Inflammatory macrophage treated with lipopolysaccharide for 4 hours (primary cell): ENCODE measurements around the gene MIPOL1.
"Not testable (repeated sequence)": the region's sequence is repeated elsewhere in the genome, so short reads cannot be mapped to it uniquely, and the experiment has no call there.

Source experiments
- DNase-seq: peaks from one replicate; pipeline ENCODE4 v3.0.0-alpha.2; 2020

The MIPOL1 gene

DNA sequence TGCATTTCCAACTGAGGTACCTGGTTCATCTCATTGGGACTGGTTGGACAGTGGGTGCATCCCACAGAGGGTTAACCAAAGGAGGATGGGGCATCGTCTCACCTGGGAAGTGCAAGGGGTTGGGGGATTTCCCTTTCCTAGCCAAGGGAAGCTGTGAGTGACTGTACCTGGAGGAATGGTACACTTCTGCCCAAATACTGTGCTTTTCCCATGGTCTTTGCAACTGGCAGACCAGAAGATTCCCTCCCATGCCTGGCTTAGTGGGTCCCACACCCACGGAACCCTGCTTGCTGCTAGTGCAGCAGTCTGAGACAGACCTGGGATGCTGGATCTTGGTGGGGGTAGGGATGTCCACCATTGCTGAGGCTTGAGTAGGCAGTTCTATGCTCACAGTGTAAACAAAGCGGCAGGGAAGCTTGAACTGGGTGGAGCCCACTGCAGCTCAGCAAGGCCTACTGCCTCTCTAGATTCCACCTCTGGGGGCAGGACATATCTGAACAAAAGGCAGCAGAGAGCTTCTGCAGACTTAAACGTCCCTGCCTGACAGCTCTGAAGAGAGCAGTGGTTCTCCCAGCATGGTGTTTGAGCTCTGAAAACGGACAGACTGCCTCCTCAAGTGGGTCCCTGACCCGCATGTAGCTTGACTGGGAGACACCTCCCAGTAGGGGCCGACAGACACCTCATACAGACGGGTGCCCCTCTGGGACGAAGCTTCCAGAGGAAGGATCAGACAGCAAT is 9.7 kb upstream of the MIPOL1 start:
- not testable (repeated sequence) for DNase-seq

DNA sequence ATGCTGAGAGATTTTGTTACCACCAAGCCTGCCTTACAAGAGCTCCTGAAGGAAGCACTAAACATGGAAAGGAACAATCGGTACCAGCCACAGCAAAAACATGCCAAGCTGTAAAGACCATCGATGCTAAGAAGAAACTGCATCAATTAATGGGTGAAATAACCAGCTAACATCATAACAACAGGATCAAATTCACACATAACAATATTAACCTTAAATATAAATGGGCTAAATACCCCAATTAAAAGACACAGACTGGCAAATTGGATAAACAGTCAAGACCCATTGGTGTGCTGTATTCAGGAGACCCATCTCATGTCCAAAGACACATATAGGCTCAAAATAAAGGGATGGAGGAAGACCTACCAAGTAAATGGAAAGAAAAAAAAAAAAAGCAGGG is 8.0 kb upstream of the MIPOL1 start:
- DNase-seq = not testable (repeated sequence)

DNA sequence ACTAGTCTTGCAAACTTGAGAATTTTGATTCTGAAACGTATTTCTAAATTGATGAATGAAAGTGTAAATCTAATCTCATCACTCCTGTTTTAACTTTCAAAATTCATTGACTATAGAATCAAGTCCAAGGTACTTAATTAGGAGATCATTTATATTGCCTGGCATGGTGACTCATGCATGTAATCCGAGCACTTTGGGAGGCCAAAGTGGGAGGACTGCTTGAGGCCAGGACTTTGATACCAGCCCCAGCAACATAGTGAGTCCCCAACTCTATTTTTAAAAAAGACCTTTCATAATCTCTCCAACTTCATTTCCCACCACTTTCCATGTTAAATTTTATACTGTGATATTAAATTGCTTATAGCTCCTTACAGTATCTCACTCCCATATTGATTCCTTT is 3.0 kb upstream of the MIPOL1 start:
- no peak for DNase-seq

DNA sequence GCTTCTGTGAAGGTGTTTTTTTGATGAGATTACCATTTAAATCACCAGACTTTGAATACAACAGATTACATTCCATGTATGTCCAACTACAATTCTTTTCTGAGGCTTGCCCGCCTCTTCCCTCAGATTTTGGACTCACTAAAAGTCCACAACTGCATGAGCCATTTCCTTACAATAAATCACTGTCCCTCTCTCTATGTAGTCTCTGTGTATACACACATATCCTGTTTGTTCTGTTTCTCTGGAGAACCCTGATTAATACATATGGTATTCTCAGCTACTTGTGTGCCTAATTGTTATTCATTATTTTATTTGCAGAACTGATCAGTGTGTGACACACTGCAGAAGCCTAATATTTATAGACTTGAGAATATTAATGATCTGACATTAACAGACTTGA is 2.4 kb upstream of the MIPOL1 start:
- DNase-seq = no peak

DNA sequence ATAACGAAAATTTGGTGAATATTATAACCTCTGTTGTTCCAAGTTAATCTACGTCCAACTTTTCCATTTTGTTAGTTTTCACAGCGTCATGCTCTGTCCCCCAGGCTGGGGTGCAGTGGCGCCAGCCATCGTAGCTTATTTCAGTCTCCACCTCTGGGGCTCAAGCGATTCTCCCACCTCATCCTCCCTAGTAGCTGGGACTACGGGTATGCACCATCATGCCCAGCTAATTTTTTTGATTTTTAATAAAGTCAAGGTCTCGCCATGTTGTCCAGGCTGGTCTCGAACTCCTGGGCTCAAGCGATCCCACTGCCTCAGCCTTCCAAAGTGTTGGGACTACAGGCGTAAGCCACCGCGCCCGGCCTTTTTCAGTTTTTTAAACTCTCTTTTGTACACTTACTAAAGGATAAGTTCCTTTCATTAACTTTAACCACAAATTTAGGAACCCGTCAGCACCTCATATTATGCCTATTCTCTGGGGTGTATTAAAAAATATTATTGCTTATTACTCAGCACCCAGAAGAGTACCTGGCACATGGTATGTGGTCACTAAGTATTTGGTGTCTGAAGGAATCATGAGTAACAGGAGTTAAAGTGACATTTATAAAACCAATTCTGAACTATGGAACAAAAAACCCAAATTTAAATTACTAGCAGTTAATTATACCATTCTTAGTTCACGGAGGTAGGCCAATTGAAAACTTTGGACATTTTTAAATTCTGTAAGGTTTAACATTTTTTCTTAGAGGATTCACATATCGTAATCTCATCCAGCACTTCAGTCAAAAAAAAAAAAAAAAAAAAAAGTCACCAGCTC is 925 bp upstream of the MIPOL1 start:
- no peak for DNase-seq

DNA sequence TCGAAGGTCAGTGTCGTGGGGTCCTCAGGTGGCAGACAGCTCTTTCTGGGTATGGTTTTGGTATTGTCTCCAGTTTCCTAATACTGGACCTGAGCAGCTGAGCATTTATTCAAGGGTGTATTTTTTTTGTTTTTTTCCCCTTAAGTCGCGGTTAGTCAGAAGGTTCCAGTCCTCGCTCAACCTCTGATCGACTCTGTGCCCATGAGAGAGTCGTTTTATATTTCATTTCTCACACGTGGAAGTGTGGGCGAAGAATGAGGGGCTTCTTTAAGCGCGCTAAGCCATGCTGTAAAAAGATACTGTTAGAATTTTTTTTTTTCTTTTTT is 499 bp downstream of the MIPOL1 start:
- no peak for DNase-seq

DNA sequence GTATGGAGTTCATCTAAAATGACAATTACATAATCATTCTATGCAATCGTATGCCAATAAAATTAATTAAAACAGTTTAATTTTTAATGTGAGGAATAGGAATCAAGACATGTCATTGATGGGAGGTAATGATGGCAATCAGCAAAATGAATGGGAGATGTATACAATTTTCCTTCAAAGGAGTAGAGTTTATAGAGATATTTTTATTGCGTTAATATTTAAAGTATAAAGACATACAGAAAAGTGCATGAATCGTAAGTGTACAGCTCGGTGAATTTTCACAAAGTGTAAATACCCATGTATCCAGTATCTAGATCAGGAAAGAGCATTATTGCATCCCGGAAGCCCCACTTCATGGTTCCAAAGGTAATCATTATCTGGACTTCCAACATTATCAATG is 1.2 kb downstream of the MIPOL1 start:
- no peak for DNase-seq

DNA sequence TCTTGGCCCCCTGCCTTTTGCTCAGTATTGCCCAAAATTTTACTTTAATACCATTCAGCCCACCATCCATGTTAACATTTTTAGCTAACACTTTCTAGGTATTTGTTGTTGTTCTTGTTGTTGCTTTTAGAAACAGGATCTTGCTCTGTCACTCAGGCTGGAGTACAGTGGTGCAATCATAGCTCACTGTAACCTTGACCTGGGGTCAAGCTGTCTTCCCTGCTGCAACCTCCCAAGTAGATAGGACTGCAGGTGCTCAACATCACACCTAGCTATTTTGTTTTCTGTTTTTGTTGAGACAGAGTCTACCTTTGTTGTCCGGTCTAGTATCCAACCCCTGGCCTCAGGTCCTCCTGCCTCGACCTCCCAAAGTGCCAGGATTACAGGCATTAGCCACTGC is 4.0 kb downstream of the MIPOL1 start:
- no peak for DNase-seq

DNA sequence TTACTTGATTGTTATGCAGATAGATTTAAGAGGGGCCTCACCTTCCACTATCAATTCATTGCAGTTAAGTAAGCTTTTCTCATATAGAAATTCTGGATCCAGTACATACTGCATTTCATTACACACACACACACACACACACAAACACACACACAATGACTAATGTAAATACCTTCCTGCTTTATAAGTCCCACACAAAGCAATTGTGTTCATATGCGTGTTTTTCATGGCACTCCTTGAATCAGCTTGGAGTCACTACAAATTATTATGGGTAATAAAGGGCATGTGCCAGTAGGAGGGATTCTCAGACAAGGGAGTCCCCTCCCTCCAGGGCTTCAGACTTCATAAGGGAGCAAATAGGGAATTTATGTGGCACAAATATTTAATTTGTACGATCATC is 4.5 kb downstream of the MIPOL1 start:
- DNase-seq = no peak

DNA sequence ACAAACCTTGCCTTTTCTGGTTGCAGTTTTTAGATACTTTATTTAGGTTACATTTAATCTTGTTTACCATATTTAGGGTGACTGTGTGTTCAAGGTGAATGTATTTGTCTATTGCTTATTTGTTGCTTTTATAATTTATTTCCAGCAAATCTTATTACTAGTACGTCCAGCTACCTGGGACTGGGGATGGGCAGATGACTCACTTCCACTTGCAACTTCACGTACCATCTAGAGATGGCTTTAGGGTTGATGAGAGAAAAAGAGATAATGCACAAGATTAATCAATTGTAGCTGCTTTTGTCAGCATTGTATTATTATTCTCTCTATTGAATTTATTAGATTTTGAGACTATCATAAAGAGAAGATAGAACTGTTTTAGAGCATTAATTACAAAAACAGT is 5.1 kb downstream of the MIPOL1 start:
- no peak for DNase-seq

DNA sequence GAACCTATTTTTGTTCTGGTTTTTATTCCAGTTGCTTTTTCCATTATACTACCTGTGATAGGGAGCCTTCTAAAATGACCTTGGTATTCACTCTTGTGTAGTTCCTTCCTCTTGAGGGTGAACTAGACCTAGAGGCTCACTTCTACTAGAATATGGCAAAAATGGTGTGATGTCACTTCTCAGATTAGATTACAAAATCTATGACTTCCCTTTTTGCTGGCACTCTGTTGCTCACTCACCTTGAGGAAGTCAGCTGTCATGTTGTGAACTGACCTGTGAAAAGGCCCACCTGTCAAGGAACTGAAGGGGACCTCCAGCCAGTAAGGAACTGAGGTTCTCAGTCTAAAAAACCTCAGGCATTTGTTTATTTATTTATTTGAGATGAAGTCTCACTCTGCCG is 5.7 kb downstream of the MIPOL1 start:
- no peak for DNase-seq

DNA sequence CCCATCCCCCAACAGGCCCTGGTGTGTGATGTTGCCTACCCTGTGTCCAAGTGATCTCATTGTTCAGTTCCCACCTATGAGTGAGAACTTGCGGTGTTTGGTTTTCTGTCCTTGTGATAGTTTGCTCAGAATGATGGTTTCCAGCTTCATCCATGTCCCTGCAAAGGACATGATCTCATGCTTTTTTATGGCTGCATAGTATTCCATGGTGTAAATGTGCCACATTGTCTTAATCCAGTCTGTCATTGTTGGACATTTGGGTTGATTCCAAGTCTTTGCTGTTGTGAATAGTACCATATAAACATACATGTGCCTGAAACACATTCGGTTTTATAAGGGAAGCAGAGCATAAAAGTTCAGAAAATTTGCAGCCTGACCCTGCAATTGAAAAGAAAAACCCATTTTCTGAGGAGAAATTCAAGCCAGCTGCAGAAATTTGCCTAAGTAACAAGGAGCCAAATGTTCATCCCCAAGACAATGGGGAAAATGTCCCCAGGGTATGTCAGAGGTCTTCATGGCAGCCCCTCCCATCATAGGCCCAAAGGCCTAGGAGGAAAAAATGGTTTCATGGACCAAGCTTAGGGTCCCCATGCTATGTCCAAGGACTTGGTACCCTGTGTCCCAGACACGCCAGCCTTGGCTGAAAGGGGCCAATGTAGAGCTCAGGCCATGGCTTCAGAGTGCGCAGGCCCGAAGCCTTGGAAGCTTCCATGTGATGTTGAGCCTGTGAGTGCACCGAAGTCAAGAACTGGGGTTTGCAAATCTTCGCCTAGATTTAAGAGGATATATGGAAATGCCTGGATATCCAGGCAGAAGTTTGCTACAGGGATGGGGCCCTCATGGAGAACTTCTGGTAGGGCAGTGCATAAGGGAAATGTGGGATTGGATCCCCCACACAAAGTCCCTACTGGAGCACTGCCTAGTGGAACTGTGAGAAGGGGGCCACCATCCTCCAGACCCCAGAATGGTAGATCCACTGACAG is 8.2 kb downstream of the MIPOL1 start:
- DNase-seq = not testable (repeated sequence)

DNA sequence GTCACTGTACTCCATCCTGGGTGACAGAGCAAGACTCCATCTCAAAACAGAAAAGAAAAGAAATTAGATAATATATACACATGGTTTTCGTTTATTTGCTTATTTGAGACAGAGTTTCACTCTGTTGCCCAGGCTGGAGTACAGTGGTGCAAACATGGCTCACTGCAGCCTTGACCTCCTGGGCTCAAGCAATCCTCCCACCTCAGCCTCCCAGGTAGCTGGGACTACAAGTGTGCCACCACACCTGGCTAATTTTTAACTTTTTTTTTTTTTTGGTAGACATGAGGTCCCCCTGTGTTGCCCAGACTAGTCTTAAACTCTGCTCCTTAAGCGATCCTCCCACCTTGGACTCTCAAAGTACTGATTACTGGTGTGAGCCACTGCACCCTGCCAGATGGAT is 11.9 kb downstream of the MIPOL1 start:
- not testable (repeated sequence) for DNase-seq

DNA sequence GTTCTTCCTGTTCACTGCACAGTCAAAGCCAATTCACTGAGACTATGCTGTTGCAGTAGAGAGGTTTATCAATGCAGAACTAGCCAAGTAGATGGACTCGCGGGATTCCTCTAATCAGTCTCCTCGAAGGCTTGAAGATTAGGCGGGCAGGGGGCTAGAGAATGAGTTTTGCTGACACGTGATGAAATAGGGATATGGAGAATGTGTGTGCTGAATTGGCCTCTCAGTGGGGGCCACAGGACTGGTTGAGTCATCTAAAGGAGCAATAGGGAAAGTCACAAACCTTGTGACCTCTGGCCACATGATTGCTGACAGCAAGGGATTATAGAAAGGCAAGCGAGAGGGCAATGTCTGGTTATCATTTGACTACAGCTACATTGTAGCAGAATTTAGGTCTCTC is 12.7 kb downstream of the MIPOL1 start:
- DNase-seq = no peak

DNA sequence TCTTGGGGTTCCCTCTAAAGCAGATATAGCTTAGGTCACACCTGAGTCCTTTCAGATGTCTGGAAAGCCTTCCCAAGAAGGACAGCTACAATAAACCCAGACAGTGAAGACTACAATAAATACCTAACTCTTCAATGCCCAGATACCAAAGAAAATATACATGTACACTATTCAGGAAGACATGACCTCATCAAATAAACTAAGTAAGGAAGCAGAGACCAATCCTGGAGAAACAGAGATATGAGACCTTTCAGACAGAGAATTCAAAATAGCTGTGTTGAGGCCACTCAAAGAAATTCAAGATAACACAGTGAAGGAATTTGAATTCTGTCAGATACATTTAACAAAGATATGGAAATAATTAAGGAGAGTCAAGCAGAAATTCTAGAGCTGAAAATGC is 15.3 kb downstream of the MIPOL1 start:
- no peak for DNase-seq

DNA sequence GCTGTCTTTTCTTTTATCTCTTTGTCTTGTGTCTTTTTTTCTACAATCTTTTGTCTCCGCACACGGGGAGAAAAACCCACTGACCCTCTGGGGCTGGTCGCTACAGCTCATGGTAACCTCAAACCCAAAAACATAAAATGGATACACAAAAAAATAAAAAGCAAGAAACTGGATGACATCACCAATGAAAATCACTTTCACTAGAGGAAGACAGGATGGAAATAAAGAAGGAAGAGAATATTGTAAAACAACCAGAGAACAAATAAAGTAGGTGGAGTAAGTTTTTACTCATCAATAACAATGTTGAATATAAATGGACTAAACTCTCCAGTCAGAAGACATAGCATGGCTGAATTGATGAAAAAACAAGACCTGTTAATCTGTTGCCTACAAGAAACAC is 17.6 kb downstream of the MIPOL1 start:
- DNase-seq = no peak

DNA sequence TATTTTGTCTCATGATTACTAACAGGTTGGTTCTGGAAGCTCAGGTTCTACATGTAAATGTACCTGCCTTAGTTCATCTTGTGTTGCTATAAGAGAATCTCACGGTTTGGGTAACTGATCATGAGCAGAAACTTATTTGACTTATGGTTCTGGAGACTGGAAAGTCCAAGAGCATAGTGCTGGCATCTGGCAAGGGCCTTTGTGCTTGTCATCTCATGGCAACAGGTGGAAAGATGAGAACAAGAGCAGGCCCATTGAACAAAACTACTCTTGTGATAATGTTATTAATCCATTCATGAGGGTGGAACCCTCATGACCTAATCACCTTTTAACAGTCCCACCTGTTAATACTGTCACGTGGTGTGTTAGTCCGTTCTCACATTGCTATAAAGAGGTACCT is 23.3 kb downstream of the MIPOL1 start:
- DNase-seq = no peak

DNA sequence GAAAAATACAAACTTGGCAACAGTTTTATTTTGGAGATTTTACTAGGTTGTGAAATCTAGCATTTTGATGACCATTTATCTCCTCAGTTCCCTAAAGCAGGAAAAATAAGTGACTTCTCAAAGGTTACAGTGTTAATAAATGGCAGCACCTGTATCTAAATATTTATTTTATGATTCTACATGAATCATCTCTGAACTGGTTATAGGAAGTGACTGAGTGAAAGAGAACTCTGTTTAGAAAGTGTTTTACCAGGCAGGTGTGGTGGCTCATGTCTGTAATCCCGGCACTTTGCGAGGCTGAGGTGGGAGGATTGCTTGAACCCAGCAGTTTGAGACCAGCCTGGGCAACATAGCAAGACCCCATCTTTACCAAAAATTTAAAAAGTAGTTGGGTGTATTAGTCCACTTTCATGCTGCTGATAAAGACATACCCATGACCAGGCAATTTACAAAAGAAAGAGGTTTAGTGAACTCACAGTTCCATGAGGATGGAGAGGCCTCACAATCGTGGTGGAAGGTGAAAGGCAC is 26.3 kb downstream of the MIPOL1 start:
- no peak for DNase-seq

DNA sequence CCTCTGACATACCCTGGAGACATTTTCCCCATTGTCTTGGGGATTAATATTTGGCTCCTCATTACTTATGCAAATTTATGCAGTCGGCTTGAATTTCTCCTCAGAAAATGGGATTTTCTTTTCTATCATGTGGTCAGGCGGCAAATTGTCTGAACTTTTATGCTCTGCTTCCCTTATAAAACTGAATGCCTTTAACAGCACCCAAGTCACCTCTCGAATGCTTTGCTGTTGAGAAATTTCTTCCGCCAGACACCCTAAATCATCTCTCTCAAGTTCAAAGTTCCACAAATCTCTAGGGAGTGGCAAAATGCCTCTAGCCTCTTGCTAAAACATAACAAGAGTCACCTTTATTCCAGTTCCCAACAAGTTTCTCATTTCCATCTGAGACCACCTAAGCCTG is 27.9 kb downstream of the MIPOL1 start:
- not testable (repeated sequence) for DNase-seq

DNA sequence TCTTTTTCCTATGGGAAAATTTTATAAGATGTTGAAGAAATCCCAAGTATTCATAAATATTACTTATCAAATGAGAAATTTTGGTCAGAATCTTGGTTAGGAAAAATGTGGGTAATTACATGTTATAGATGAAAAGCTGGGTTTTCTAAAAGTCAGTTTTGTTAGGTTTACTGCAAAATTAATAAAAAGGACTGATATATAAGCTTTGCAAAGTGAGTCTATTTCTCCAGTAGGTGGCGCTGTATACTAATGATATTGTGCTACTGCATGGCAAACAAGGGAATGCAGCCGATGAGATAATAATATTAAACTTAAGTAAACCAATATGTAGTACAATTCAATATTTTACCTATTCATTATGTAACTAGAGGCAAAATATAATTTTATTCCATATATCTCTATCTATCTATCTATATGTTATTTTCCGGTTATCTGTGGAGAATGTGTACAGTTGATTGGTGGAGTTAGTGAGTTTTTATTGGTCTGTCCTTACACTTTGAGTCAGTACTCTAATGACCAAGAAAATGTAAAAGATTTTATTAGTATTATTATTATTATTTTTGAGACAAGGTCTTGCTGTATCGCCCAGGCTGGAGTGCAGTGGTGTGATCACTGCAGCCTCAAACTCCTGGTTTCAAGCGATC is 32.9 kb downstream of the MIPOL1 start:
- DNase-seq = peak; percentile 66

DNA sequence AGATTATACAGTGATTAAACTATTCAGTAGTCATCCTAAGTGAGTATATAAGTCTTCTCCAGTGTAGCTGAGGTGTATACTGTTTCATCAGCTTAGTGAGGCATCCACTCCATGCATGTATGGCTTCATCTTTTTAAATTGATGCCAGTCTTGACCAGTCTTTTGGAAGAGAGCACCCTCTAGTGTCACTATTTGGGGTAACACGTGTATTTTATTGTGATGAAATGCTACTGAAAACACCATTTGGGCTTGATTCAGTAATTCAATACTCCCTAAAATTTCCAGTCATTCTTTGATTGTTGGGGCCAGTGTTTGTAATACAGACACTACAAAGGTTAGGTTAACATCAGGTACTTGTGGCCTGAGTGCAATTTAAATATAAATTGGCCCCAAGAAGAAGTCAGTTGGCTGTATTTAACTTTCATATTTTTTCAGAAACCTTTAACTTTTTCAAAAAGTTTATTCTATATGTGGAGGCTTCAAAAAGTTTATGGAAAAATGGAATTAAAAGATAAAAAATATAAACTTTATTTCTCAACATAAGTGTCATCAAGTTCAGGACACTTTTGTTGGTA is 35.3 kb downstream of the MIPOL1 start:
- peak; percentile 40 for DNase-seq

DNA sequence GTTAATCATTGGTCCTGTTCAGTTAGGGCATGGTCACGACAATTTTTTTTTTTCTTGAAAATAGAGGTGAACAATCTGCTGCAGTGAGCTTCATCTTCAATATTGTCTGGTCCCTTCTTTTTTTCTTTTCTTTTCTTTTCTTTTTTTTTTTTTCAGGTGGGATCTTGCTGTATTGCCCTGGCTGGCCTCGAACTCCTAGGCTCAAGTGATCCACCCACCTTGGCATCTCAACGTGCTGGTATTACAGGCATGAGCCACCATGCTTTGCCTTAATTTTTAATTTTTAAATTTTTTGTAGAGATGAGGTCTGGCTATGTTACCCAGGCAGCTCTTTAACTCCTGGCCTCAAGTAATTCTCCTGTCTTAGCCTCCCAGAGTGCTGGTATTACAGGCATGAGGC is 36.5 kb downstream of the MIPOL1 start:
- DNase-seq = no peak
